Measurements from ENCODE around the gene EIF3J. TPM values are rescaled to one million over a fixed set of nuclear protein-coding genes. Genes with fewer than 3 reads are reported as not detected.
"Not testable (repeated sequence)": the region's sequence is repeated elsewhere in the genome, so short reads cannot be mapped to it uniquely, and the experiment has no call there.

EIF3J gene
- total and polyA plus RNA-seq, 4 donors: 46.4 to 114 (median 86.4) TPM

DNA sequence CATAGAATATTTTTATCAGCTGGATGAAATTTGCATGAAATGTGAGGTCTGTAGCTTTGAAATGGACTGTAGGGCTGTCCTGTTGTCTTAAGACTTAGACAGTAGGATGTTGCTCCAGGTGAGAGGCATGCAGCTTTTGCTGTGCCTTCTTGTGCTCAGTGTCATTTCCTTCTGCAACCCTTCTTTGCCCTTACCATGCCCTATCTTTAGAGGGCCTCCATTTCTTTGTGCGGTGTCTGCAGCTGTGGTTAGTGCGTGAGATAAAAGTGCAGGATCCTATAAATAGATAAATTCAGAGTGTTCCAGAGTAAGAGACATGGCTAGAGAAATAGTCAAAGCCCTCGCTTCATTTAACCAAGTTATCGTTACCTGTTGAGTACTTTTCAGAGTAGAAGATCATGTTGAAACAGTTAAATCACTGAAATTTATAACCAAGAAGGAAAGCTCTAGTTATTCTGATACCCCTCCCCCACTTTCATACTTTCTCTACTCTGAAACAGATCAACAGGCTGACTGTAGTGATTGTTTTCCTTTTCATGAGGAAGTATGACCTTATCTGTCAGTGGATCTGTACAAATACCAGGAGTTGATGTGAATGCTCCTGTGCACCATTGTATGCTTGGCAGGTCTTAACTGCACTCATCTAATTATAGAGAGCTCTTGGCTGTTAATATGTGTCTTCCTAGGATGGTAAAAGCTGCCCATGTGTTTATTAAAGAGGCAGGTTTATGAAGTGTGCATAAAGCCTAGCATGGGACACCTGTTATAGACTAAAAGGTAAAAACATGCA, 18.2 kb downstream of the EIF3J start:
- Histone ChIP-seq H3K9me3 (ENCODE audit: control insufficient read depth, insufficient read depth, low read length) (no peaks in the 10 kb centered on the region), H3K4me1 (ENCODE audit: control insufficient read depth, insufficient read depth, low read length) (no peaks in the 10 kb centered on the region), H3K36me3 (ENCODE audit: control insufficient read depth, insufficient read depth, low read length) (peaks cover 62% of the 10 kb centered on the region), H3K27me3 (ENCODE audit: control insufficient read depth, insufficient read depth, low read length) (no peaks in the 10 kb centered on the region), H3K27ac (ENCODE audit: low read depth, low read length) (no peak overlapping the region), H3K4me3 (ENCODE audit: low read depth, low read length) (no peak overlapping the region)
- no CpG with 5 or more reads among the region's 4 CpGs for WGBS (ENCODE audit: insufficient coverage)
- no peak for DNase-seq (ENCODE audit: low read depth in 4 of 6, low spot score in 6 of 6)

- H3K9me3 ChIP-seq (ENCODE audit: control insufficient read depth, insufficient read depth, low read length); DNase-seq (ENCODE audit: low read depth in 4 of 6, low spot score in 6 of 6); H3K27me3 ChIP-seq (ENCODE audit: control insufficient read depth, insufficient read depth, low read length); H3K4me3 ChIP-seq (ENCODE audit: low read depth, low read length); H3K27ac ChIP-seq (ENCODE audit: low read depth, low read length); H3K4me1 ChIP-seq (ENCODE audit: control insufficient read depth, insufficient read depth, low read length): not testable (repeated sequence)
- H3K36me3 ChIP-seq (ENCODE audit: control insufficient read depth, insufficient read depth, low read length): peaks cover 52% of the 10 kb centered on the region
These were observed 24.0 kb downstream of the EIF3J start for GRCh38 chr15:44560926-44561325.

GRCh38 chr15:44565387-44566154, 28.6 kb downstream of the EIF3J start:
- no peaks in the 10 kb centered on the region for H3K27me3 ChIP-seq (ENCODE audit: control insufficient read depth, insufficient read depth, low read length)
- no peak overlapping the region for H3K27ac ChIP-seq (ENCODE audit: low read depth, low read length)
- no peaks in the 10 kb centered on the region for H3K9me3 ChIP-seq (ENCODE audit: control insufficient read depth, insufficient read depth, low read length)
- no peak for DNase-seq (ENCODE audit: low read depth in 4 of 6, low spot score in 6 of 6)
- 98% methylated on average over 7 of the region's 8 CpGs for WGBS (ENCODE audit: insufficient coverage)
- peaks cover 50% of the 10 kb centered on the region for H3K36me3 ChIP-seq (ENCODE audit: control insufficient read depth, insufficient read depth, low read length)
- H3K4me3 ChIP-seq (ENCODE audit: low read depth, low read length): no peak overlapping the region
- H3K4me1 ChIP-seq (ENCODE audit: control insufficient read depth, insufficient read depth, low read length): no peaks in the 10 kb centered on the region

DNA sequence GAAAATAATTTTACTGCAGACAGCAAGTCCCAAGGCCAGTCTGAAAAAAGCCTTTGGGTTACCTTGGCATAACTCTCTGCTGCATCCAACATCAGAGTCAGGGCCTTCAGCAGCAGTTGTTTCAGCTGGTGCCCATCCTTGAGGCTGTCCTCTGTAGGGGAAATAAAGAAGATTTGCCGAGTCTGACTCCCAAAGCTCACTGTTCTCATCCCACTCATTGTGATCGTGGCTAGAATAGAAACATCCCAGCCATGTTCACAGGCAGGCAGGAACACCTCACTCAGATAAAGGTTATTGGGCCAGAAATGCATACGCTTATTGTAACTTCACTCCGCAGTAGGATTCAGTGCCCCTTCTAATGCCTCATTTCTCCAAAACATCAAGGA, 29.2 kb downstream of the EIF3J start:
- no peaks in the 10 kb centered on the region for H3K4me1 ChIP-seq (ENCODE audit: control insufficient read depth, insufficient read depth, low read length)
- H3K4me3 ChIP-seq (ENCODE audit: low read depth, low read length): no peak overlapping the region
- WGBS (ENCODE audit: insufficient coverage): 94% methylated on average over 2 of the region's 4 CpGs
- DNase-seq (ENCODE audit: low read depth in 4 of 6, low spot score in 6 of 6): no peak
- H3K9me3 ChIP-seq (ENCODE audit: control insufficient read depth, insufficient read depth, low read length): no peaks in the 10 kb centered on the region
- H3K27me3 ChIP-seq (ENCODE audit: control insufficient read depth, insufficient read depth, low read length): no peaks in the 10 kb centered on the region
- H3K27ac ChIP-seq (ENCODE audit: low read depth, low read length): no peak overlapping the region
- peaks cover 51% of the 10 kb centered on the region for H3K36me3 ChIP-seq (ENCODE audit: control insufficient read depth, insufficient read depth, low read length)

- 89% methylated on average over 3 of the region's 3 CpGs for WGBS (ENCODE audit: insufficient coverage)
- Histone ChIP-seq H3K9me3 (ENCODE audit: control insufficient read depth, insufficient read depth, low read length) (no peaks in the 10 kb centered on the region), H3K27ac (ENCODE audit: low read depth, low read length) (no peak overlapping the region), H3K4me1 (ENCODE audit: control insufficient read depth, insufficient read depth, low read length) (no peaks in the 10 kb centered on the region), H3K4me3 (ENCODE audit: low read depth, low read length) (no peak overlapping the region), H3K27me3 (ENCODE audit: control insufficient read depth, insufficient read depth, low read length) (no peaks in the 10 kb centered on the region), H3K36me3 (ENCODE audit: control insufficient read depth, insufficient read depth, low read length) (peaks cover 50% of the 10 kb centered on the region)
- DNase-seq (ENCODE audit: low read depth in 4 of 6, low spot score in 6 of 6): no peak
These were observed 31.4 kb downstream of the EIF3J start for GRCh38 chr15:44568338-44568737.

- WGBS (ENCODE audit: insufficient coverage): 98% methylated on average over 4 of the region's 4 CpGs
- Histone ChIP-seq H3K27me3 (ENCODE audit: control insufficient read depth, insufficient read depth, low read length) (no peaks in the 10 kb centered on the region), H3K27ac (ENCODE audit: low read depth, low read length) (no peak overlapping the region), H3K4me1 (ENCODE audit: control insufficient read depth, insufficient read depth, low read length) (no peaks in the 10 kb centered on the region), H3K9me3 (ENCODE audit: control insufficient read depth, insufficient read depth, low read length) (no peaks in the 10 kb centered on the region), H3K4me3 (ENCODE audit: low read depth, low read length) (no peak overlapping the region), H3K36me3 (ENCODE audit: control insufficient read depth, insufficient read depth, low read length) (peaks cover 46% of the 10 kb centered on the region)
- DNase-seq (ENCODE audit: low read depth in 4 of 6, low spot score in 6 of 6): no peak
These were observed 32.4 kb downstream of the EIF3J start for GRCh38 chr15:44569316-44569715.

DNA sequence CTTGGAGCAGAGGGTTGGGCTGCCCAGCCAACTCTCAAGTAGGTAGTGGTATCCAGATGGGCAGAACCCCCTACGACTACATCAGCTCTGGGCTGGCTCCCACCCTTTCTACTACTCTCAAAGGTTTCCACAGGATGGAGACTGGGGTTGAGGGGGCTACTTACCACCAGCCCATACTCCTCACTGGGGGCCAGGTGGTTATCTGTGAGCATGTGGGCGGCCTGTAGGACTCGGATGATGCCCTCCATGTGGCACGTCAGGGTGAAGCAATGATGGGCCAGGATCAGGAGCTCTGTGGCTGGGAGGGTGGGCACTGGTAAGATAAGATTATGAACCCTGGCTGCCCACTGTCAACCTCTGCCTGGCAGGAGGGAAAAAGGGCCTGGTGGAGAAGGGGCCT, 33.4 kb downstream of the EIF3J start:
- H3K4me1 ChIP-seq (ENCODE audit: control insufficient read depth, insufficient read depth, low read length): no peaks in the 10 kb centered on the region
- H3K9me3 ChIP-seq (ENCODE audit: control insufficient read depth, insufficient read depth, low read length): no peaks in the 10 kb centered on the region
- 98% methylated on average over 3 of the region's 4 CpGs for WGBS (ENCODE audit: insufficient coverage)
- H3K4me3 ChIP-seq (ENCODE audit: low read depth, low read length): no peak overlapping the region
- H3K36me3 ChIP-seq (ENCODE audit: control insufficient read depth, insufficient read depth, low read length): peaks cover 40% of the 10 kb centered on the region
- H3K27me3 ChIP-seq (ENCODE audit: control insufficient read depth, insufficient read depth, low read length): no peaks in the 10 kb centered on the region
- no peak for DNase-seq (ENCODE audit: low read depth in 4 of 6, low spot score in 6 of 6)
- no peak overlapping the region for H3K27ac ChIP-seq (ENCODE audit: low read depth, low read length)

- Histone ChIP-seq H3K27me3 (ENCODE audit: control insufficient read depth, insufficient read depth, low read length) (no peaks in the 10 kb centered on the region), H3K4me3 (ENCODE audit: low read depth, low read length) (no peak overlapping the region), H3K36me3 (ENCODE audit: control insufficient read depth, insufficient read depth, low read length) (peaks cover 26% of the 10 kb centered on the region), H3K27ac (ENCODE audit: low read depth, low read length) (no peak overlapping the region), H3K4me1 (ENCODE audit: control insufficient read depth, insufficient read depth, low read length) (no peaks in the 10 kb centered on the region), H3K9me3 (ENCODE audit: control insufficient read depth, insufficient read depth, low read length) (no peaks in the 10 kb centered on the region)
- no peak for DNase-seq (ENCODE audit: low read depth in 4 of 6, low spot score in 6 of 6)
- WGBS (ENCODE audit: insufficient coverage): 87% methylated on average over 6 of the region's 6 CpGs
These were observed 36.4 kb downstream of the EIF3J start for GRCh38 chr15:44573386-44573785.

DNA sequence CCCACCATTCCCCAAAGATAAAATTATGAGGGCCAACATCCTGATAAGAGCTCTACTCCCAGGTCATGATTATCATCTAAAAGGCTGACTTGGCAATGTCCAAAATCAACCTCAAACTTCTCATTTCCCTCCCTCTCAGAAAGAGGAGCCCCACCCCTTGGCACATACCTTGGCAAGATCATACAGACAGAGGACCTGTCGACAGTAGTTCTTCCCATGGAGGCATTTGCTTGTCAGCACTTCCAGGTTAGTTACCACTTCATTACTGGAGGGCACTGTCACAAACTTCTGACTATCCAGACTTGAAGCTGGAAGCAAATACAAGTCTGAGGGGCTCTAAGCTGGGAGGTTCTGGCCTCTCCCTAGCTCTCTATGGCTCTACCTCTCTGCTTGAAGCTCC, 37.8 kb downstream of the EIF3J start:
- H3K27ac ChIP-seq (ENCODE audit: low read depth, low read length): no peak overlapping the region
- H3K27me3 ChIP-seq (ENCODE audit: control insufficient read depth, insufficient read depth, low read length): no peaks in the 10 kb centered on the region
- no peak overlapping the region for H3K4me3 ChIP-seq (ENCODE audit: low read depth, low read length)
- H3K36me3 ChIP-seq (ENCODE audit: control insufficient read depth, insufficient read depth, low read length): peaks cover 27% of the 10 kb centered on the region
- WGBS (ENCODE audit: insufficient coverage): 100% methylated on average over 1 of the region's 1 CpG
- H3K9me3 ChIP-seq (ENCODE audit: control insufficient read depth, insufficient read depth, low read length): no peaks in the 10 kb centered on the region
- no peaks in the 10 kb centered on the region for H3K4me1 ChIP-seq (ENCODE audit: control insufficient read depth, insufficient read depth, low read length)
- no peak for DNase-seq (ENCODE audit: low read depth in 4 of 6, low spot score in 6 of 6)

DNA sequence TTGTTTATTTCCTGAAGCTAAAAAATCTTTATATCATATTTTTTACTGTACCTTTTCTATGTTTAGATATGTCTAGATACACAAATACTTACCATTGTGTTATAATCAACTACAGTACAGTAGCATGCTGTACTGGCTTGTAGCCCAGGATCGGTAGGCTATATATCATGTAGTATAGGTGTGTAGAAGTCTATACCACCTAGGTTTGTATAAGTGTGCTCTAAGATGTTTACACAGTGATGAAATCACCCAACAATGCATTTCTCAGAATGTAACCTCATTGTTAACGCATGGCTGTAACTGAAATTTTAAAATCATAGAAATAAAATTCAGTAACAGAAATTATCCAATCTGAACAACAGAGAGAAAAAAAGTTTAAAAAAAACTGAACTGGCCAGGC, 43.2 kb downstream of the EIF3J start:
- H3K4me3 ChIP-seq (ENCODE audit: low read depth, low read length): no peak overlapping the region
- H3K9me3 ChIP-seq (ENCODE audit: control insufficient read depth, insufficient read depth, low read length): no peaks in the 10 kb centered on the region
- DNase-seq (ENCODE audit: low read depth in 4 of 6, low spot score in 6 of 6): no peak
- peaks cover 33% of the 10 kb centered on the region for H3K36me3 ChIP-seq (ENCODE audit: control insufficient read depth, insufficient read depth, low read length)
- WGBS (ENCODE audit: insufficient coverage): no CpG with 5 or more reads among the region's 2 CpGs
- no peaks in the 10 kb centered on the region for H3K4me1 ChIP-seq (ENCODE audit: control insufficient read depth, insufficient read depth, low read length)
- no peaks in the 10 kb centered on the region for H3K27me3 ChIP-seq (ENCODE audit: control insufficient read depth, insufficient read depth, low read length)
- H3K27ac ChIP-seq (ENCODE audit: low read depth, low read length): no peak overlapping the region
